Fibroblast of lung (primary cell): Measurements from ENCODE around the gene PILRA. TPM values are rescaled to one million over a fixed set of nuclear protein-coding genes. Genes with fewer than 3 reads are reported as not detected.

Experiments used
- DNase-seq, 2 donors: peaks; one replicate each; pipeline versions ENCODE4 v3.0.0 to v3.0.0-alpha.2; 2010; ENCODE audit warnings: low read depth in 2 of 2
- H2AFZ ChIP-seq: 2 replicates; pipeline ENCODE4 v1.5.1; 2012; ENCODE audit warnings: low read length, control low read depth, inconsistent platforms
- H3K27ac ChIP-seq: 2 replicates; pipeline ENCODE4 v1.5.1; 2011; ENCODE audit warnings: low read length, control low read depth; ENCODE audit not compliant: insufficient read depth
- H3K27me3 ChIP-seq: 2 replicates; pipeline ENCODE4 v1.5.1; 2011; ENCODE audit warnings: mild to moderate bottlenecking, low read length; ENCODE audit not compliant: control insufficient read depth, insufficient read depth
- H3K36me3 ChIP-seq: 2 replicates; pipeline ENCODE4 v1.5.1; 2011; ENCODE audit warnings: low read length; ENCODE audit not compliant: control insufficient read depth, insufficient read depth
- H3K4me1 ChIP-seq: 2 replicates; pipeline ENCODE4 v1.5.1; 2011; ENCODE audit warnings: low read length; ENCODE audit not compliant: control insufficient read depth, insufficient read depth; ENCODE audit errors: extremely low read depth
- H3K4me2 ChIP-seq: 2 replicates; pipeline ENCODE4 v1.5.1; 2011; ENCODE audit warnings: low read length, control low read depth; ENCODE audit not compliant: insufficient read depth; ENCODE audit errors: extremely low read depth
- H3K4me3 ChIP-seq, 4 experiments: fragments of 200-600 bp in 1 of 4; sonication (generic) in 1 of 4; replicated peaks in 1 of 4; 2 replicates each; pipeline ENCODE4 v1.5.1; 2011 to 2016; ENCODE audit warnings: low read length in 4 of 4, low read depth in 3 of 4, mild to moderate bottlenecking in 3 of 4, control low read depth in 2 of 4, inconsistent platforms in 1 of 4, mixed read lengths in 1 of 4; ENCODE audit not compliant: insufficient read depth in 1 of 4; ENCODE audit errors: control extremely low read depth in 1 of 4
- H3K79me2 ChIP-seq: 2 replicates; pipeline ENCODE4 v1.5.1; 2012; ENCODE audit warnings: mild to moderate bottlenecking, low read length, inconsistent platforms; ENCODE audit not compliant: control insufficient read depth, insufficient read depth
- H3K9ac ChIP-seq: 2 replicates; pipeline ENCODE4 v1.5.1; 2011; ENCODE audit warnings: mild to moderate bottlenecking, low read length, control low read depth; ENCODE audit not compliant: insufficient read depth
- H3K9me3 ChIP-seq: 2 replicates; pipeline ENCODE4 v1.5.1; 2012; ENCODE audit warnings: low read depth, low read length; ENCODE audit not compliant: control insufficient read depth, insufficient read depth
- H4K20me1 ChIP-seq: 2 replicates; pipeline ENCODE4 v1.5.1; 2011; ENCODE audit warnings: low read length; ENCODE audit not compliant: control insufficient read depth, insufficient read depth; ENCODE audit errors: extremely low read depth
- EZH2 ChIP-seq: IDR thresholded peaks from 2 replicates; pipeline ENCODE4 v1.5.1; 2012; ENCODE audit warnings: low read length, control low read depth, mild to moderate bottlenecking; ENCODE audit errors: missing control alignments
- polyA plus RNA-seq, 2 donors: library from polyadenylated mRNA; depleted of rRNA in 1 of 2; stranded (reverse) in 1 of 2; unstranded in 1 of 2; fragments of >200 nt; gene quantifications; 2 replicates each; pipeline ENCODE4 v1.2.1, GENCODE V29; 2011 to 2012; ENCODE audit warnings: missing spikeins in 1 of 2
- total RNA-seq: library from RNA; depleted of rRNA; stranded (reverse); fragments of >200 nt; gene quantifications from 2 replicates; pipeline ENCODE4 v1.2.1, GENCODE V29; 2014
- TF ChIP-seq, protein P1 (sequence below), 2 donors: IDR thresholded peaks in 1 of 2; conservative IDR thresholded peaks in 1 of 2; 1 replicate in 1 of 2; 2 replicates in 1 of 2; pipeline ENCODE4 v1.5.1; 2011 to 2012; ENCODE audit warnings: low read length in 2 of 2, control low read depth in 1 of 2, inconsistent platforms in 1 of 2, low read depth in 1 of 2, mild to moderate bottlenecking in 1 of 2

PILRA gene
- total and polyA plus RNA-seq, 2 donors (not counting 1 experiment from before 2014, with no cell fraction given), result 0.15 to 0.33 TPM

DNA sequence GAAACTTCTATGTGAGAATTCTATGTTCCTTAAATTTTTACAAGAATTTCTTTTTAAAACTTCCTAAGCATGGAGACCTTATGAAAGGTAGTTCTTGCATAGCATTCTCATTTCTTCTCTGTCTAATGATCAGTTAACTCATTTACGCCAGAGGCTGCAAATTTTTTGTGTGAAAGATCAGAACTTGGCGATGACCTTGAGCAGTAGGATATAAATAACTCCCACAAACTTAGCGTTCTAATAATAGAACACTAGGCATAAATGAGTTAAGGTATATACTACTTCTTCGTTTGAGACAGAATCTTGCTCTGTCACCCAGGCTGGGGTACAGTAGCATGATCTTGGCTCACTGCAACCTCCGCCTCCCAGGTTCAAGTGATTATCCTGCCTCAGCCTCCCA, 13.7 kb downstream of the PILRA start:
- DNase-seq, result no peak
- H3K9ac ChIP-seq, result no peak overlapping the region
- H3K27me3 ChIP-seq, result no peaks in the 10 kb centered on the region
- TF ChIP-seq, protein P1, sequence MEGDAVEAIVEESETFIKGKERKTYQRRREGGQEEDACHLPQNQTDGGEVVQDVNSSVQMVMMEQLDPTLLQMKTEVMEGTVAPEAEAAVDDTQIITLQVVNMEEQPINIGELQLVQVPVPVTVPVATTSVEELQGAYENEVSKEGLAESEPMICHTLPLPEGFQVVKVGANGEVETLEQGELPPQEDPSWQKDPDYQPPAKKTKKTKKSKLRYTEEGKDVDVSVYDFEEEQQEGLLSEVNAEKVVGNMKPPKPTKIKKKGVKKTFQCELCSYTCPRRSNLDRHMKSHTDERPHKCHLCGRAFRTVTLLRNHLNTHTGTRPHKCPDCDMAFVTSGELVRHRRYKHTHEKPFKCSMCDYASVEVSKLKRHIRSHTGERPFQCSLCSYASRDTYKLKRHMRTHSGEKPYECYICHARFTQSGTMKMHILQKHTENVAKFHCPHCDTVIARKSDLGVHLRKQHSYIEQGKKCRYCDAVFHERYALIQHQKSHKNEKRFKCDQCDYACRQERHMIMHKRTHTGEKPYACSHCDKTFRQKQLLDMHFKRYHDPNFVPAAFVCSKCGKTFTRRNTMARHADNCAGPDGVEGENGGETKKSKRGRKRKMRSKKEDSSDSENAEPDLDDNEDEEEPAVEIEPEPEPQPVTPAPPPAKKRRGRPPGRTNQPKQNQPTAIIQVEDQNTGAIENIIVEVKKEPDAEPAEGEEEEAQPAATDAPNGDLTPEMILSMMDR (conservative IDR thresholded peaks at IDR 0.05 in 1 of 2, IDR thresholded peaks at IDR 0.05 in 1 of 2; ENCODE audit: low read depth in 1 of 2, low read length in 2 of 2), result no peak
- TF ChIP-seq EZH2, result no peak
- H3K9me3 ChIP-seq, result no peaks in the 10 kb centered on the region
- no peaks in the 10 kb centered on the region for H3K79me2 ChIP-seq
- no peak overlapping the region for H3K4me2 ChIP-seq
- H3K4me1 ChIP-seq, result no peaks in the 10 kb centered on the region
- H3K27ac ChIP-seq, result no peak overlapping the region
- no peaks in the 10 kb centered on the region for H4K20me1 ChIP-seq
- H2AFZ ChIP-seq, result no peak overlapping the region
- no peaks in the 10 kb centered on the region for H3K36me3 ChIP-seq
- no peak overlapping the region for H3K4me3 ChIP-seq

DNA sequence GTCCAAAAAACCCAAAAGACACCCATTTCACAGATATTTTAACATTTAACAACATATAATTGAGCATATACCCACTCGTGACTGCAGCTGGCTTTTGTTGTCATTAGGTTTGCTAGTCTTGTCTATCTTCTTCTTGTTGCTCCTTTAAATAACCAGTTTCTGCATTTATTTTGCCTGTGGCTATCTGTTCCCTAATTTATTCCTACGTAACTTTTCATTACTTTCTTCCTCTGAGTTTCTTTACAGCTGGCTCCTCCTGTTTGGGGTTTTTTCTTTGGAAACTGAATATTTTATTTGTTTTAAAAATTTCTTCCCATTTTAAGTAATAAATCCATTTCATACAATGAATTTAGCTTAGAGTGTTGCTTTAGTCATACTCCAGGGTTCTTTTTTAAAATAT, 14.4 kb downstream of the PILRA start:
- no peak for TF ChIP-seq EZH2
- no peak overlapping the region for H3K27ac ChIP-seq
- no peaks in the 10 kb centered on the region for H3K79me2 ChIP-seq
- no peaks in the 10 kb centered on the region for H3K9me3 ChIP-seq
- no peaks in the 10 kb centered on the region for H4K20me1 ChIP-seq
- no peaks in the 10 kb centered on the region for H3K27me3 ChIP-seq
- H3K4me1 ChIP-seq, result no peaks in the 10 kb centered on the region
- no peak overlapping the region for H3K4me3 ChIP-seq
- no peak for DNase-seq
- H2AFZ ChIP-seq, result no peak overlapping the region
- H3K4me2 ChIP-seq, result no peak overlapping the region
- no peaks in the 10 kb centered on the region for H3K36me3 ChIP-seq
- no peak overlapping the region for H3K9ac ChIP-seq

- Histone ChIP-seq H3K27me3 (peaks cover 4% of the 10 kb centered on the region), H3K27ac (no peak overlapping the region), H2AFZ (no peak overlapping the region), H4K20me1 (no peaks in the 10 kb centered on the region), H3K9ac (no peak overlapping the region), H3K36me3 (no peaks in the 10 kb centered on the region), H3K4me1 (no peaks in the 10 kb centered on the region), H3K9me3 (no peaks in the 10 kb centered on the region), H3K4me2 (no peak overlapping the region), H3K4me3 (no peak overlapping the region), H3K79me2 (no peaks in the 10 kb centered on the region)
- no peak for DNase-seq
- TF ChIP-seq EZH2, result no peak
- TF ChIP-seq, protein P1 (conservative IDR thresholded peaks at IDR 0.05 in 1 of 2, IDR thresholded peaks at IDR 0.05 in 1 of 2; ENCODE audit: low read depth in 1 of 2, low read length in 2 of 2), result no peak
Measured at GRCh38 chr7:100389437-100390088, 16.3 kb downstream of the PILRA start.
